Activated naive CD4-positive, alpha-beta T cell treated with Interleukin-2 at 50 U/mL for 16 hours (primary cell): ENCODE measurements around the gene ZNF860.
"Not testable (repeated sequence)": the region's sequence is repeated elsewhere in the genome, so short reads cannot be mapped to it uniquely, and the experiment has no call there.

Experiments
- DNase-seq: peaks from one replicate; pipeline ENCODE4 v3.0.0-alpha.2; 2020

ZNF860 gene

DNA sequence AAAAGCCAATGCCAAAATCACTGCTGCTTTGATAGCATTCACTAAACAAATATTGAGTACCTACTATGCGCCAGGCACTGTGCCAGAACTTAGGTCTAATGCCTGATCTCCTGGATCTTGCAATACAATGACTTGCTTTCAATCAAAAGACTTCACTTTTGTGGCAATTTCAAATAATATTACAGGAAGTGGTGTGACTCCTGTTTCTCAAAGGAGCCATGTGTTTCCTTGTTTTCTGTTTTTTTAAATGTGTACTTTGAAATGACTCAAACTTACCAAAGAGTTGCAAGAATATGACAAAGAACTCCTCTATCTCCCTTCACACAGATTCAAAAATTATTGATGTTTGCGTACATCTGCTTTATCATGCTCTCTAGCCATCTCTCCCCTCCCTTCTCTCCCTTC is 18.7 kb upstream of the ZNF860 start:
- DNase-seq, result no peak

DNA sequence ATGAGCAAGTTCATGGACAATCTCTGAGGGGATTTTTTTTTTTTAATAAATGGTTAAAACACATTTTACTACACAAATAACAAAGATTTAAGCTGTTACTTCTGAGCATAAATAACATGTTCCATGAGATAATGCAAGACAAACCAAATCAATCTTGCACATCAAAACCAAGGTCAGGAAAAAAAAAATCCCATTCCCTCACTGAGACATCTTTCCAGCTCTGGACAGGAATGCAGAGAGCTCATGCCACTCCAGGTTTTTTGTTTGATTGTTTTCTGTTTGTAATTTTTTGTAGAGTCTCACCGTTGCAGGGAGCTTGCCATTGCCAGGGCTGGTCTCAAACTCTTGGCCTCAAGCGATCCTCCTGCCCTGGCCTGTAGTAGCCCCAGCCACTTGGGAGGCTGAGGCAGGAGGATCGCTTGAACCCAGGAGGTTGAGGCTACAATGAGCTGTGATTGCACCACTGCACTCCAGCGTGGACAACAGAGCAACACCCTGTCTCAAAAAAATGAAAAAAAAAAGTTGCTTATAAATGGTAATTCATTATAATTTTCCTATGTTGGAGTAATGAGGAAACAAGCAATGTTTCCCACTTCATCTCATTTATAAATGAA is 14.5 kb upstream of the ZNF860 start:
- DNase-seq, result no peak

DNA sequence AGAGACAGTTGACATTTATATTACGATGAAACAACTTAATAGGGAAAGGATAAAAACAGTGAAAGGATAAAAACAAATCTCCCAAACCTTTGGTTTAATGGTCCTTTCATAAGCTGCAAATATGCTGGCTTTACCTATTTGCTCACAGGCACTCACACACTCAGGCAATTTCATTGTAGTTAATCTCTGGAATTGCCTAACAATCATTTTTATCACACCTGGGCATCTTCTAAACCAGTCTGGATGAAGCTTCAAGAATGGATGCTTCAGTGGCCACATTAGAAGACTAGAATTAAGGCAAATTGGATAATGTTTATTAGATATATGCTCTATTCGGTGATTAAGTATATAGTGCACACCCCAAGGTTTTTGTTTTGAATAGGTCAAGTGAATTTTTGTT is 14.0 kb upstream of the ZNF860 start:
- no peak for DNase-seq

DNA sequence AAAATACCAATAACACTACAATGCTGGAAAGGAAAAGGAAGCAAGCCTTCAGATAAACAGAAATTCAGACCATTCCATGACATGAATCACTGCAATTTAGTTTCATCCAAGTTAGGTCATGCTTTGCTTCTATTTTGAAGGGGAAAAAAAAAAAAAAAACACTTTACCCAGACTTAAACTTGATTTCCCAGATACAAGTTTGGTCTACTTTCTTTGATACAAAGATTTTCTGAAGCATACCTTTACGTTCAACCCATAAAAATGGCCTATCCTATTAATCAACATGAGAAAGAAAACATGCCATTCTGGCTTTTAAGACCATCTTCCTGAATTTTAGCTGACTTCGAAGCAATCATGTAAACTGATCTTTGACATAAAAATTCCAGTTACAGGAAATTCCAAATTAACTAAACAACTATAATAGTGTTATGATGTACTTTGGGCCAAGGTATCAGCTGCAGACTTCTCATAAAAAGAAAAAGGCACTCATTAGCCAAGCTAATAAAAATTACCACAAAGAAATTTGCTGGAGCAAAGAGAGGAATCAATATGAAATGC is 13.1 kb upstream of the ZNF860 start:
- no peak for DNase-seq

DNA sequence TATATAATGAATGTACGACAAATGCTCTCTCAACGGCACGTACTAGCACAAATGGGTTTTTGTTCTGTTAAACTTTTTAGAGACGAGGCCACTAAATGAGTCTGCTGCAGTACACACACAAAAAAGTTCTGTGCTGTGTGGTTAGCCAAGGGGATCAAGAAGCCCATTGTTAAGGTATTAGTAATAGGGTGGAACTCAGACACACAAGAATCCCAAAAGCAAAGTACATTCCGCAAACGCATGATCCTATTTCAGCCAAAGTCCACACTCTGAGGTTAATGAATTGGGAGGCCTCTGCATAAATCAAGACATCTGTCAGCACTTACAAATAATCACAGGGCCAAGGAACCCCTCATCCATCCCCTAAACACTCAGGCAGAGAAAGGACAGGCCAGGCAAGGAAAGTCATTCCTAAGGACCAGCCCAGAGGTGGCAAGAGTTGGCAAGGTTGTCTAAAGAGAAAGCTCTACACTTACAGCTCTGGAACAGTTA is 12.6 kb upstream of the ZNF860 start:
- DNase-seq, result no peak

DNA sequence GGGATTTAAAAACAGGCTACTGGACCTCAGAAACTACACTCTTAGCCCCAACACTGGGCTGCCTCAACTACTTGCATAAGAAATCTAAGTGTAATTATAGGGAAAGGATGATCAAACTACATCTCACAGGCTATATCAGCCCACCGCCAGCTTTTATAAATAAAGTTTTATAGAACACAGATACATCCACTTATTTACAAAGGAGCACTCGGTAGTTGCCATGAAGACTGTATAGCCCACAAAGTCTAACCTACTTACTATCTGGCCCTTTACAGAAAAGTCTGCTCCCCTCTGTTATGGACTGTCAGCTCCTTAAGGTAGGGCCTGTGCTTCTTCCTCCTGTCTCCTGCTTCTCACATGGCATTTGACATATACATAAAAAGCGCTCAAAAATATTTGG is 9.9 kb upstream of the ZNF860 start:
- DNase-seq, result no peak

DNA sequence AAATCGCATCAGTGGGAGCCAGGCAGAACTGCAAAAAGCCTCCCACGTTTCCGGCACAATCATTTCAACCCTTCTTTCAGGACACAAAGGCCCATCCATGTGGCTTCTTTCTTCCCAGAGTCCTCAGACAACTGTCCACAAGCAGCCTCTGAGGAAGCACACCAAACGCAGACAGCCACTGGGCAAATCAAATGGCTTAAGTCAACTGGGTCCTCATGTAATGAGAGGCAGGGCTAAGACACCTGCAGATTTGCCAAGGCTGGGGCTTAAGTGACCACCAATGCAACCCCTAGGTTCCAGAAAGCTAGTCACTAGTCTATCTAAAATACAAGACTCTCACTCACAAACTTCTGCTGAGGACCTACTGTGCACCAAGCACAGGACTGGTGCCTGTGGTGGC is 8.5 kb upstream of the ZNF860 start:
- DNase-seq, result no peak

DNA sequence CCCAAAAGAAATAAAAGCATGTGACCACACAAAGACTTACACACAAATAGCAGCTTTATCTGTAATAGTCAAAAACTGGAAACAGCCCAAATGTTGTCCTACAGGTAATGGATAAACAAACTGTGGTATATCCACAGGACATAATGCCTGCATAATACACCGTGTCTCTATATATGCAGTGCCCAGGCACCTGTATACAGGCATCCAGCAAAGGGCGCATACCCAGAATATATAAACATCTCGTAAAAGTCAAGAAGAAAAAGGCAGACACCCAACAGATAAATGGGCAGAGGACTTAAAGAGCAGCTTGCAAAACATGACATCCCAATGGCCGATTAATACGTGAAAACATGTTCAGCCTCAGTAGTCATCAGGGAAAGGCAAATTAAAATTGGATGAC is 7.7 kb upstream of the ZNF860 start:
- DNase-seq, result no peak

DNA sequence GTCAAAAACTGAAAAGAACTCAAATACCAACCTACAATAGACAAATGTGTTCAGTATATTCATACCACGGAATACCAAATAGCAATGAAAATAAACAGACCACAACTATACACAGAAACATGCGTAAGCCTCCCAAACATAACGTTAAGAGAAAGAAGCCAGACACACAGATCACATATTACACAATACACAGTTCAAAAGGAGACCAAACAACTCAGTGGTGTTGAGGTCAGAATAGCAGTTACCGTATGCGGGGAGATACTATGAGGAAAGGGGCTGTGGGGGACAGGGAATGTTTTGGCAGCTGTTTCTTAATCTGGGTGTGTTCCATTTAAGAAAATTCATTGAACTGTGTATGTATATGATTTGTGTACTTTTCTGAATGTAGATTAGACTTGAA is 7.1 kb upstream of the ZNF860 start:
- DNase-seq, result no peak

DNA sequence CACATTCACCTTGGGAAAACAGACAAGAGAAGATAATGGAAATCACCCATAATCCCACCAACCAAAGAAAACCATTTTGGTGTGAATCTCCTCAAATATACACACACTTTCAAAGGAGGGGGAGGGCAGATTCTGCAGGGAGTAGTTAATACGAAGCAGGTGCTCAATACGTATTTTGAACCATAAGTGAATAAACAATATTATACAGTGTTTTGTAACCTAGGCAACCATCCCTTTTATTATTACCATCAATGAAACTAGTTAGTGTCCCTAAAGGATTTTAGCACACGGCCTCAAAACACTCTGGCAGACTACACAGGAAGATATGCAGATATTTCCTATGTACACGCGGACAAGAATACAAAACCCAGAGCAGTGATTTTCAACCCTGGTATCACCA is 6.6 kb upstream of the ZNF860 start:
- no peak for DNase-seq

DNA sequence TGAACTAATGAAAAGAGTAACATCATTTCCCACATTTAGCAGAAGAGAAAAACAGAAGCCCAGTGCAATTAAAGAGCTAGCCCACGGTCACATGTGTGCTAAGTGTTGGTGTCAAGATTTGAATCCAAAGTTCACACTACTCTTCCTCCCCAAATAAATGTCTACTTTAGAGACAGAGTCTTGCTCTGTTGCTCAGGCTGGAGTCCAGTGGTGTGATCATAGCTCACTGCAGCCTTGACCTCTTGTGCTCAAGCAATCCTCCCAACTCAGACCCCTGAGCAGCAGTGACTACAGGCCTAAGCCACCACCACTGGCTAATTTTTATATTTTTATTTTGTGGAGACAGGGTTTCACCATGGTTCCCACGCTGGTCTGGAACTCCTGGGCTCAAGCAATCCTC is 5.2 kb upstream of the ZNF860 start:
- DNase-seq, result no peak

DNA sequence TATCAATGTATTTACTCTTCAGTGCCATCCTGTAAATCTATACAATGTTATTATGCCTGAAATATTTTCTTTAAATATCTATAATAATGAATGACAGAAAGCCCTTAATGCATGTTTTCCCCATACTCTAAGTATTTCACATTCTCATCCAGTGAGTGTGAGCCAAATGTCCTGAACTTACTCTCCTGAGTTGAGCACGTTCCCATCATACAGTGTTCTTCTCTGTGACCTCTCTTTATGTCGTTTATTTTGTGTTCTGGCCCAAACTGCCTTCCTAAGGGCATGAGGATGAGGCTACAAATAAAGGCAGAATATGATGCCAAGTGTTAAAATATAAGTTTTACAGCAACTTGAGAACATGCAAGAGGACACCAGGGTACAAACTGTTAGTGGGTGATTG is 3.8 kb upstream of the ZNF860 start:
- no peak for DNase-seq

DNA sequence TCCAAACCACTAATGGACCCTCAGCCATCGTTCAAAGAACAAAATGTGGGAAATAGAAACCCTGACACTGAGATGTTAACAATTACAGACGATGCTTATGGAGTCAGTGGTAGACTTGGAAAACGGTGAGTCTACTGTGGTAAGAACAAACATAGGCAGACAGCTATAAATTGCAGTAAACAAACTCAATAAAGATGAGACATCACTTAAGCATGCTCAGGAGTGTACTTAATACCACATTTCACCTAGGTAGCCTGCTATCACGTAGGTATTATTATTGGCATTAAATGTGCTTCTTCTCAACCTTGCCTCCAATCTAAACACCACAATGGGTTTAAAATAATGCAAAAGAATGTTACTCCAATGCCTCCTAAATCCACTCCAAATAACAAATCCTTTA is 3.0 kb upstream of the ZNF860 start:
- no peak for DNase-seq

DNA sequence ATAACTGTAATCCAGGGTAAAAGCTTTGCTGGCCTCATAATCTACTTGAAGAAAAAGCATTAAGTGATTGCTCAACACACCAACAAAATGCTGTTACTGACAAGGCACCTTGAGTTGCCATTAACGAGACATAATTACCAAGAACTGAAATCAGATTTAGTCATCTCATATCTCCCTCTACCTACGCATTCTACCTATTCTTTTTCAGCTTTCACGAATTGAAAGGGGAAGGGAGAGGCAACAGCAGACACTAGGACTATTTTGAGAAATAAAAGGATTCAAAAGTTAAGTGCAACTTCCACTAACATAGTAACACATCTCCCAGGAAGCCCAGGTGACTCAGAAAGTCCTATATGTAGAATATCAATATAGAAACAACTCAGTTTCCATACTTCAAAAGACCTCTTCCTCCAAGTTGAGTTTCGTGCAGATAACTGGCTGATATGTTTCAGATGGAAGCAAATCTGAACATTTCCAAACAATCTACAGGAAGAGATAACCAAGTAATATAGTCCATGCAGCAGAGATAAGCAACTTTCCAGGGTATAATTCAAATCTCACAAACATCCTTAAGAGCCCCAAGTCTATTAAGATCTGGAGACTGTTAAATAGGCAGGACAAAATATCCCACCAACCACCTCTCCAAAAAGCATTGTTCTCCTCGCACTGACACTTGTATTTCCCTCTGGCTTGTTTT is 2.4 kb upstream of the ZNF860 start:
- no peak for DNase-seq

DNA sequence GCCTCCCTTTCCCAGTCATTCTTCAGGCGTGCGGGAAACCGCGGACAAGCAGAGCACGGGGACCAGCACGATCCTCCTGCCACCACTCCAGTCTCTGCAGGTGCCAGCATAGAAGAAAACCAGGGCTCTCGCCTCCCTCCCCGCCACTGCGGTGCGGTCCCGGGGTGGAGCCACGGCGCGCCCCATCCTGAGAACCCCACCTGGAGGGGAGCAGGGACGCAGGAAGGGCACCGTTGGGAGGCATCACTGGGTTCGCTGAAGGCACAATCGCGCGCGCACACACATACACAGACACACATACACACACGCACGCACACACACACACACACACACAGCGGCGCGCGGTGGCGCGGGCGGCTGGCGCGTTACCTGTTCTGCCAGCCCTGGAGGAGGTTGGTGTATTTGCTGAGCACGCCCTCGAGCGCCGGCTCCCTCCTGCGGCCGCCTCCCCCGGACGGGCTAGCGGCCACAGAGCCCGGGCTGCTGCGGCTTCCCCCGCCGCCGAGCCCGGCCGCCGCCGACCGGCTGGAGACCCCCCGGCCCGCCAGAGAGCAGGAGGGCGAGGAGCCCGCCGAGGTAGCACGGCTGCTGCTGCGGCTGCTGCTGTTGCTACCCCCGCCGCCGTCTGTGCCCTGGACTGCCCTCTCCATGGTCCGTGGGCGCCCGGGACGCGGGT is 882 bp upstream of the ZNF860 start:
- peak; percentile 49 for DNase-seq

DNA sequence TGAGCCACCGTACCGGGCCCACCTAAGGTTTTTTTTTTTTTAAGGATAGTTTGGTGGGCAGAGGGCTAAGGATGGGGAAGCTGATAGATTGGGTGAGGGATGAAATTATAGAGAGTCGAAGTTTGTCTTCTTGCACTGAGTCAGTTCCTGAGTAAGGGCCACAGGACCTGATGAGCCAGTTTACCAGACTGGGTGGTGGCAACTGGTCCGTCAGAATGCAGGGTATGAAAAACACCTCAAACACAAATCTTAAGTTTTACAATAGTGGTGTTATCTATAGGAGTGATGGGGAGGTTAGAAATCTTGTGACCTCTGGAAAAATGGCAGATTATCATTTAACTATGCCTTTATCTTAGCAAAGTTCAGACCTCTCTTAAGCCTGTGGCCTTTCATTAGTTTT is 2.8 kb downstream of the ZNF860 start:
- DNase-seq, result no peak

DNA sequence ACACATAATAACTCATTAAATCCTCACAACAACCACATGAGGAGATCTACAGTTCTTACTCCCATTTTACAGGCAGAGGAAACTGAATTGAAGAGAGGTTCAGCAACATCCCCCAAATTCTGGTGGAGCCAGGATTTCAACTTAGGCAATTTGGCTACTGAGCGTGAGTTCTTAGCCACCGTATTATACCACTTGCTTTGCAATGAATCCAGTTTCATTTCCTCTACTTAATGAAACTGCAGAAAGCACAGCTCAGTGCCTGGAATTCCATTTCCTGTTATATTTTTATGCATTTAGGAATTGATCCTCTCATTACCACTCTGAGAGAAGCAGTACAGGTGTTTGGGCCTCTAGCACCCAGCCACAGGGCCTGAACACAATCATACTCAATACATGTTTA is 4.3 kb downstream of the ZNF860 start:
- no peak for DNase-seq

DNA sequence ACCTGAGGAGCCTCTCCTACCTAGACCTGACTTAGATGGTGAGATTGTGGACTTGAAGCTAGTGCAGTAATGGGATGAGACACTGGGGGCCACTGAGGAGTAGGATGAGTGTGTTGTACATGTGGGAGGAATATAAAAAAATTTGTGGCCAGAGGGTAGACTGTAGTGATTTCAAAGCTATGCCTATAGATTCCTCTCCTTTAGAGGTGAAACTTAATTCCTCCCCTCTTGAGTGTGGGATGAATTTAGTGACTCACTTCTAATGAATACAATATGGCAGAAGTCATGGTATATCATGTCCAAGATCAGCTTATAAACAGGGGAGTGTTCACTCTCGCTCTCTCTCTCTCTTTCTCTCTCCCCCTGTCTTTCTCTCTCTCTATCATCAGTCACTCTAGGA is 6.7 kb downstream of the ZNF860 start:
- DNase-seq, result no peak

DNA sequence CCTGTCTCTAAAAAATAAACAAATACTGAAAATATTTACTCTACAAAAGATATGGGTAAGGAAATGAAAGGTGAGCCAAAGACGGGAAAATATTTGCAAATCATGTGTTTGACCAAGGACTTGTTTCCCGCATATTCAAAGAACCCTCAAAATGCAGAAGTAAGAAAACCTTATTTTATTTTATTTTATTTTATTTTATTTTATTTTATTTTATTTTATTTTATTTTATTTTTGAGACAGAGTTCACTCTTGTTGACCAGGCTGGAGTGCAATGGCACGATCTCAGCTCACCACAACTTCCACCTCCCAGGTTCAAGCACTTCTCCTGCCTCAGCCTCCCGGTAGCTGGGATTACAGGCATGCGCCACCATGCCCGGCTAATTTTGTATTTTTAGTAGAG is 11.4 kb downstream of the ZNF860 start:
- DNase-seq, result not testable (repeated sequence)

DNA sequence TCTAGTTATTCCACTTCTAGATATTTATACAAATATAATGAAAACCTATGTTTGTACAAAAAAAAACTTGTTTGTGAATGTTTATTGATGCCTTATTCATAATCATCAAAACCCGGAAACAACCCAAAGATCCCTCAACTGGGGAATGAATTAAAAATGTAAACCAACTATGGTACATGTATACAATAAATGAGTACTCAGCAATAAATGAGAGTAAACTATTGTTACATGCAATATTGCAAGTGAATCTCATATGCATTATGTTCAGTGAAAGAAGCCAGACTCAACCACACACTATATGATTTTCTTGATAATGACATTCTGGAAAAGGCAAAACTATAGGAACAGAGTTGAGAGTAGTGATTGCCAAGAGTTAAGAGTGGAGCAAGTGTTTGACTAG is 12.3 kb downstream of the ZNF860 start:
- DNase-seq, result no peak

DNA sequence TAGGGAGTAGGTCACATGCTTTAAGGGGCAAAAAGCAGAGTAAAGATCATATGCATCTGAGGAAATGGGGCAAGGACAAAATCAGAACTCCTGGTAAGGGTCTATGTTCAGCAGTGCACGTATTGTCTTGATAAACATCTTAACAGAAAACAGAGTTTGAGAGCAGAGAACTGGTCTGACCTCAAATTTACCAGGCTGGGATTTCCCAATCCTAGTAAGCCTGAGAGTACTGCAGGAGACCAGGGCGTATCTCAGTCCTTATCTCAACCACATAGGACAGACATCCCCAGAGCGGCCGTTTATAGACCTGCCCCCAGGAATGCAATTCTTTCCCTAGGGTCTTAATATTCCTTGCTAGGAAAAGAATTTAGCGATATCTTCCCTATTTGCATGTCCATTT is 13.5 kb downstream of the ZNF860 start:
- not testable (repeated sequence) for DNase-seq

DNA sequence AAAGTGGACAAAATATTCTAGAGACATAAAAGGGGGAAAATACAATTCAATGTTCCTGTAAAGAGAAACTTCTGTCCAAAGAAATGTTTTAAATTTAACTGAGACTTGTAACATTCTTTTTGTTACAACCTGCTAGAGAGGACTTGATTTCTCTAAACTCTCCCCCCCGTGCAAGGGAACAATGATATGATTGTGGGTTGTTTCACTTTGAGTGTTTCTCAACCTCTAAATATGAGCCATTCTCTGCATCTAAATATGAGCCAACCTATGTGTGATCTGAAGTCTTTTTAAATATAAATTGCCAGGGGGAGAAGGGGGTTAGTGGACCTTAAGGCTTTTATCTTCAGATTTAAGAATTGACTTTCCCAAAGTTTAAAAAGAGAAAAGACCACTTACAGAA is 14.6 kb downstream of the ZNF860 start:
- no peak for DNase-seq

DNA sequence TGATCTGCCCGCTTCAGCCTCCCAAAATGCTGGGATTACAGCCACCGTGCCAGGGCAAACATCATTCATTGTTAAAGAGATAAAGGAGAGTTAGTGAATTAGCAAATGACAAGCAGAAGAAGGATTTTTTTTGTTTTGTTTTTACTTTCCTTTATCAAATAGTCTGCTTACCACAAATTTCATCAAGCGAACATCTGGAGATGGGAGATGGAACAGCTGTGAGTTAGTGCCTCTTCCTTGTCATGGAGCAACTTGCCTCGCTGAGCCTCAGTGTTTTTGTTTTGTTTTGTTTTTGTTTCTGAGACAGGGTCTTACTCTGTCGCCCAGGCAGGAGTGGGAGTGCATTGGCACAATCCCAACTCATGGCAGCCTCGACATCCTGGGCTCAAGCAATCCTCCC is 15.9 kb downstream of the ZNF860 start:
- no peak for DNase-seq

DNA sequence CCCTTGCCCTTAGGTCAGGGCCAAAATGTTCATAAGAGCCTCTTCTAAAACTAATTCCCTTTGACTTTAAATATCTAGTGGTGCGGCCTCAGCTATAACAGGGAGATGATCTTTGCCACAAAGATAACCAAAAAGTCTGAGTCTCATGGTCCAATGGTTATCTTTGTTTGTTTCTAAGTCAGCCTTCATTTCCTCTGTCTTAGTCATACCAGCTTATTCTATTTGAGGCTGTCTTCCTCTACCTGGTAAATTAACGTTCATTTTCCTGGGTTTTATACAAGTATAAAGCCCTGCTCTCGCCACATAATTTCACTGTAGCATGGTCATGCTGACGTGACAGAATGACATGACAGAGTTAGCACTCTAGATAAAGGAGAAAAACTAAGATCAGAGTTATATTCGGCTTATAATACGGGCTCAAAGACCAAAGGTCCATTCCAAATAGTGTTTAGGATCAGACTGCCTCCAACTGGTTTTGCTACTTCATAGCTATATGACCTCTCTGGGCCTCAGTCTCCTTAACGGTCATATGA is 18.4 kb downstream of the ZNF860 start:
- no peak for DNase-seq
